Fibroblast of pulmonary artery (primary cell): Measurements from ENCODE around the gene CPXM2.

Experiments
- DNase-seq: peaks from one replicate; pipeline ENCODE4 v3.0.0-alpha.2; 2010; ENCODE audit warnings: low read depth
- H3K4me3 ChIP-seq: replicated peaks from 2 replicates; pipeline ENCODE4 v1.5.1; 2011; ENCODE audit warnings: low read depth, mild to moderate bottlenecking, control low read depth, low read length, moderate library complexity
- CTCF ChIP-seq: IDR thresholded peaks from 2 replicates; pipeline ENCODE4 v1.5.1; 2011; ENCODE audit warnings: mild to moderate bottlenecking, control low read depth, low read length, inconsistent platforms; ENCODE audit errors: missing control alignments

Gene CPXM2

GRCh38 chr10:123859653-123860050 is 32.0 kb downstream of the CPXM2 start:
- no peak overlapping the region for H3K4me3 ChIP-seq
- DNase-seq: no peak
- TF ChIP-seq CTCF: no peak

GRCh38 chr10:123858907-123859652 is 32.5 kb downstream of the CPXM2 start:
- no peak for TF ChIP-seq CTCF
- H3K4me3 ChIP-seq: no peak overlapping the region
- no peak for DNase-seq

GRCh38 chr10:123858077-123858681 is 33.4 kb downstream of the CPXM2 start:
- no peak for DNase-seq

GRCh38 chr10:123857616-123858015 is 34.0 kb downstream of the CPXM2 start:
- no peak for DNase-seq
- TF ChIP-seq CTCF: no peak
- H3K4me3 ChIP-seq: no peak overlapping the region

More at GRCh38 chr10:123858077-123858681, 33.4 kb downstream of the CPXM2 start:
- no peak for TF ChIP-seq CTCF
- H3K4me3 ChIP-seq: no peak overlapping the region

GRCh38 chr10:123855008-123855684 is 36.5 kb downstream of the CPXM2 start:
- TF ChIP-seq CTCF: no peak
- no peak for DNase-seq
- no peak overlapping the region for H3K4me3 ChIP-seq

GRCh38 chr10:123854498-123854897 is 37.1 kb downstream of the CPXM2 start:
- DNase-seq: no peak
- TF ChIP-seq CTCF: no peak
- H3K4me3 ChIP-seq: no peak overlapping the region

GRCh38 chr10:123854003-123854402 is 37.6 kb downstream of the CPXM2 start:
- no peak for TF ChIP-seq CTCF
- H3K4me3 ChIP-seq: no peak overlapping the region
- DNase-seq: no peak
